HepG2 (cell line): ENCODE results near the gene EYA2. TPM values are rescaled to one million over a fixed set of nuclear protein-coding genes. Genes with fewer than 3 reads are reported as not detected.

Experiments
- ATAC-seq: fragments of 200-7000 bp; cut with Tn5 transposase; 3 replicates; pipeline ENCODE4 v1.9.1; 2020; ENCODE audit warnings: mild to moderate bottlenecking, moderate library complexity
- BruUV-seq: library from RNA; stranded (reverse); fragments of 400-500 nt; replicated peaks from 2 replicates; lab custom pipeline; 2021; lab: Mats Ljungman, UMichigan
- CTCF ChIA-PET: fragments of 300-600 bp; formaldehyde crosslinking; extraction: SDS; loops from one replicate; lab custom pipeline; 2021; ENCODE audit warnings: low total read pairs, inconsistent platforms, low intra/inter-chr PET ratio; lab: Yijun Ruan, JAX
- POLR2A ChIA-PET: fragments of 350-600 bp; sonication (Branson Sonifier 250); formaldehyde crosslinking; loops from one replicate; lab custom pipeline; 2020; ENCODE audit warnings: antibody characterized with exemption, inconsistent platforms; lab: Yijun Ruan, JAX
- DNase-seq: peaks from one replicate; pipeline ENCODE4 v3.0.0-alpha.2; 2015; ENCODE audit warnings: low spot score
- FAIRE-seq: peaks from 3 replicates; lab custom pipeline; 2011; peaks lifted over from hg19 to GRCh38; lab: Jason Lieb, UNC
- H2AFZ ChIP-seq: one replicate; pipeline ENCODE4 v1.6.1; 2011; ENCODE audit warnings: low read length, inconsistent platforms
- H3K27ac ChIP-seq: fragments of 300-600 bp; 3 replicates; pipeline ENCODE4 v1.8.0; 2011; ENCODE audit warnings: mixed run types, mild to moderate bottlenecking, mixed read lengths, low read length, inconsistent platforms; ENCODE audit not compliant: insufficient read depth; ENCODE audit errors: extremely low read length
- H3K27me3 ChIP-seq, 2 experiments: fragments of 200-600 bp in 1 of 2; 2 replicates in 1 of 2; 3 replicates in 1 of 2; pipeline versions ENCODE4 v1.6.0 to v1.8.0; 2011; ENCODE audit warnings: low read length in 2 of 2, mild to moderate bottlenecking in 2 of 2, moderate library complexity in 2 of 2, inconsistent platforms in 1 of 2; ENCODE audit not compliant: insufficient read depth in 2 of 2, control insufficient read depth in 1 of 2
- H3K36me3 ChIP-seq, 2 experiments: fragments of 200-600 bp in 1 of 2; replicated peaks in 1 of 2; 2 replicates in 1 of 2; 3 replicates in 1 of 2; pipeline versions ENCODE4 v1.5.1 to v1.8.0; 2011; ENCODE audit warnings: low read length in 2 of 2, inconsistent platforms in 1 of 2; ENCODE audit not compliant: insufficient read depth in 2 of 2, control insufficient read depth in 1 of 2
- H3K4me1 ChIP-seq: 2 replicates; pipeline ENCODE4 v1.5.1; 2012; ENCODE audit warnings: low read length, inconsistent platforms; ENCODE audit not compliant: insufficient read depth
- H3K4me2 ChIP-seq: 2 replicates; pipeline ENCODE4 v1.6.0; 2011; ENCODE audit warnings: low read depth, low read length, inconsistent platforms
- H3K4me3 ChIP-seq, 3 experiments: fragments of 200-600 bp in 1 of 3; sonication (generic), shearing (Covaris generic) in 1 of 3; replicated peaks in 1 of 3; 2 replicates each; pipeline ENCODE4 v1.5.1; 2011 to 2016; ENCODE audit warnings: low read length in 3 of 3, inconsistent platforms in 2 of 3, low read depth in 2 of 3, mild to moderate bottlenecking in 2 of 3, control low read depth in 1 of 3, mixed read lengths in 1 of 3; ENCODE audit not compliant: insufficient read depth in 1 of 3
- H3K79me2 ChIP-seq: one replicate; pipeline ENCODE4 v1.6.1; 2011; ENCODE audit warnings: low read length, inconsistent platforms; ENCODE audit not compliant: insufficient read depth
- H3K9ac ChIP-seq: 2 replicates; pipeline ENCODE4 v1.6.0; 2011; ENCODE audit warnings: mild to moderate bottlenecking, low read depth, low read length, inconsistent platforms; ENCODE audit not compliant: insufficient read depth
- H3K9me3 ChIP-seq: 2 replicates; pipeline ENCODE4 v1.5.1; 2012; ENCODE audit warnings: mild to moderate bottlenecking, low read length
- H4K20me1 ChIP-seq: 2 replicates; pipeline ENCODE4 v1.6.0; 2011; ENCODE audit warnings: inconsistent platforms, mild to moderate bottlenecking, low read length, moderate library complexity; ENCODE audit not compliant: insufficient read depth
- HHEX ChIP-seq: IDR thresholded peaks from 2 replicates; pipeline ENCODE4 v1.6.1; 2016; ENCODE audit warnings: control low read depth
- MTA3 ChIP-seq: sonication (generic); formaldehyde crosslinking; IDR thresholded peaks from 2 replicates; pipeline ENCODE4 v1.4.0; 2020; ENCODE audit warnings: missing genetic modification reagents
- ZNF766 ChIP-seq: sonication (generic); formaldehyde crosslinking; IDR thresholded peaks from 2 replicates; pipeline ENCODE4 v1.5.0; 2020; ENCODE audit warnings: missing genetic modification reagents, borderline replicate concordance
- WGBS: methylation state at CpG from one replicate; pipeline ENCODE4 v1.1.6; 2017; ENCODE audit warnings: low lambda C conversion rate; 5-methylcytosine and 5-hydroxymethylcytosine counted together
- in situ Hi-C: cut with HindIII; loops from 2 replicates; pipeline ENCODE4 v1.10.0; 2017; ENCODE audit warnings: low pct_unique_long_range_greater_than_20kb; ENCODE audit not compliant: extremely low pct_ligation_motif_present
- intact Hi-C: fragments of 100-400 bp; cut with micrococcal nuclease; formaldehyde crosslinking; loops from one replicate; pipeline ENCODE4 v1.10.0; 2022; ENCODE audit not compliant: unreplicated experiment
- polyA plus RNA-seq, 8 experiments: library from polyadenylated mRNA; depleted of rRNA in 3 of 8; stranded (reverse) in 7 of 8; unstranded in 1 of 8; fragments of >200 nt; fragmentation: Illumina TruSeq in 4 of 8; extraction: Trizol in 4 of 8; gene quantifications; 2 replicates each; pipeline versions ENCODE4 v1.2.1 to v1.2.3, GENCODE V29; 2011 to 2016; ENCODE audit warnings: low read depth in 4 of 8, missing spikeins in 1 of 8, mixed read lengths in 1 of 8; ENCODE audit not compliant: insufficient read depth in 1 of 8
- total RNA-seq, 5 experiments: library from RNA; depleted of rRNA; stranded (reverse); fragments of >200 nt; fragmentation: Illumina TruSeq; extraction: Trizol; gene quantifications; 2 replicates each; pipeline ENCODE4 v1.2.3, GENCODE V29; 2016; ENCODE audit warnings: low read depth in 1 of 5

EYA2 gene
- total and polyA plus RNA-seq, 2 of the 13 experiments (the other 11 are each of a cell fraction or from before 2014, with no cell fraction given) = not detected

DNA sequence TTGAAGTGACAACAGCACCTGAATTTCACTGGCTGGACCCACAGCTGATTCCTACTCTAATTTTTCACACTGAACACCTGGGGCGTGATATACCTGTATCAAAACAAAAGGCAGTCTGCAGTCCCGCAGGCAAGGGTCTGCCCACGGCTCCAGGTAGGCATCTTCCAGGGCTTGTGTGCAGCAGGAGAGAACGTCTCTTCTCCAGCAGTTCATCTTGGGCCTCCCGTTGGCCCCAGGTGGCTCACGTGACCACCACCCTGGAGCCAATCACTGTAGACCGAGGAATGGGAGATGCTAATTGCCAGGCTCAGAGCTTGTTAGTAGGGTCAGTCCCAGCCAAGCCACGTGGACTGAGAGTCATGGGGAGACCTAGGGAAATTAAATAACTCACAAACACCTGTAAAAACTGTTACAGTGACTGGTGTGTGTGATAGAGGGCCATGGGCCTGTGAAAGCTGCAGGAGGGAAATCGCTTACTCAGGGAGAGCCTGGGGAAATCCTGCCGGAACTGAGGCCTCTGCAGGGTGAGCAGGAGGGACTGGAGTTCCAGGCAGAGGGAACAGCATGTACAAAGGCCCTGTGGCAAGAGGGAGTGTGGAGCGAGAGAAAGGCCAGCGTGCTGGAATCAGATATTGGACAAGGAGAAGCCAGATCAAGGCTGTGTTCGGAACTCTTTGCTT is 83.4 kb downstream of the EYA2 start:
- ATAC-seq = no peak

DNA sequence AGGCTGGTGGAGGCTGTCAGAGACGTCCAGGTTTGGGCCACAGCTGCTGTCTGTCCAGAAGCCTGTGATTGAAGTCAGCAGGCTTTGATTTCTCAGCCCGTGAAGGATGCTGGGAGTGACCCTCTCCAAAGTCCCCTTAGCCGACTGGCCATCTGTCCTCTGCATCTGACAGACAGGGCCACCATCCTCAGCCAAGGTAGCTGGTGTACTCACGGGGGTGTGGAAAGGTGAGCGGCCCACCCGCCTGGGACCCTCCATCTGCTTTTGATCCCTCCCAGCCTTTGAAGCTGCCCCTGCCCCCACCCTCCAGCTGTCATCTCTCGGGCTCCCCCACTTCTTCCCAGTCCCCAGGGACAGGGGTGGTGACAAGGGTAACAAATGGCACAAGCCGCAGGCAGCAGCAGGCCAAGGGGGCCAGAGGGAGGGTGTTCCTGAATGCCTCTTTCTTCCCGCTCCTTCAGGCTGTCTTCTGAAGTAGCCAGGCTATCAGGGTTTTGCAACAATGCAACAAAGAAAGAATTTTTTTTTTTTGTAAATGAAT is 84.4 kb downstream of the EYA2 start:
- Histone ChIP-seq H3K4me1 (no peaks in the 10 kb centered on the region), H3K27ac (no peak overlapping the region), H3K4me3 (no peak overlapping the region), H2AFZ (no peak overlapping the region), H3K27me3 (peaks cover 11 to 39% of the 10 kb centered on the region in 2 experiments; a peak in 4 of 5 replicates), H3K4me2 (no peak overlapping the region), H3K79me2 (no peaks in the 10 kb centered on the region), H3K36me3 (no peaks in the 10 kb centered on the region), H3K9me3 (no peaks in the 10 kb centered on the region), H4K20me1 (no peaks in the 10 kb centered on the region), H3K9ac (no peak overlapping the region)
- intact Hi-C loops (no loop called here), in situ Hi-C loops (no loop called here)
- ATAC-seq (no peak), FAIRE-seq (no peak), DNase-seq (no peak)
- 8% methylated on average over 9 of the region's 9 CpGs for WGBS
- ChIA-PET CTCF (no interaction called here), POLR2A (no interaction called here)
- BruUV-seq = no TSS peak
- TF ChIP-seq ZNF766 (CRISPR knock-in tag) = no peak
- TF ChIP-seq HHEX (CRISPR knock-in tag) = no peak

More for the DNA sequence above, 83.4 kb downstream of the EYA2 start:
- in situ Hi-C loops (no loop called here), intact Hi-C loops (no loop called here)
- CTCF ChIA-PET = no interaction called here
- no peak overlapping the region for H2AFZ ChIP-seq
- H3K4me1 ChIP-seq = no peaks in the 10 kb centered on the region
- H3K27me3 ChIP-seq = peaks cover 11 to 39% of the 10 kb centered on the region in 2 experiments; a peak in 4 of 5 replicates
- H3K4me3 ChIP-seq = no peak overlapping the region
- no peak for TF ChIP-seq MTA3 (CRISPR knock-in tag)
- POLR2A ChIA-PET = no interaction called here
- BruUV-seq = no TSS peak
- no peaks in the 10 kb centered on the region for H4K20me1 ChIP-seq
- no peak overlapping the region for H3K27ac ChIP-seq
- no peak for DNase-seq
- no peaks in the 10 kb centered on the region for H3K36me3 ChIP-seq
- no peak overlapping the region for H3K9ac ChIP-seq
- H3K9me3 ChIP-seq = no peaks in the 10 kb centered on the region
- H3K79me2 ChIP-seq = no peaks in the 10 kb centered on the region
- FAIRE-seq = no peak
- H3K4me2 ChIP-seq = no peak overlapping the region
- 29% methylated on average over 13 of the region's 13 CpGs for WGBS
